Parathyroid adenoma (tissue), 2 donors: ENCODE results near the gene SLC17A9.

ENCODE experiments used
- H2AFZ ChIP-seq: fragments of 300-600 bp; sonication (generic); one replicate; pipeline ENCODE4 v1.7.0; 2017; ENCODE audit warnings: antibody characterized with exemption, mild to moderate bottlenecking
- H3K27ac ChIP-seq: fragments of 300-600 bp; sonication (generic); one replicate; pipeline ENCODE4 v1.7.0; 2017
- H3K27me3 ChIP-seq: fragments of 300-600 bp; sonication (generic); one replicate; pipeline ENCODE4 v1.7.0; 2017; ENCODE audit warnings: low read length; ENCODE audit not compliant: control insufficient read depth, insufficient read depth
- H3K36me3 ChIP-seq: fragments of 300-600 bp; sonication (generic); one replicate; pipeline ENCODE4 v1.7.0; 2017; ENCODE audit warnings: low read length; ENCODE audit not compliant: control insufficient read depth, insufficient read depth
- H3K4me1 ChIP-seq: fragments of 300-600 bp; sonication (generic); one replicate; pipeline ENCODE4 v1.7.0; 2017; ENCODE audit warnings: control low read depth
- H3K4me2 ChIP-seq: fragments of 300-600 bp; sonication (generic); one replicate; pipeline ENCODE4 v1.7.0; 2017; ENCODE audit warnings: low read length
- H3K4me3 ChIP-seq: fragments of 300-600 bp; sonication (generic); one replicate; pipeline ENCODE4 v1.7.0; 2017; ENCODE audit warnings: low read depth, low read length
- H3K79me2 ChIP-seq: fragments of 300-600 bp; sonication (generic); one replicate; pipeline ENCODE4 v1.7.0; 2017; ENCODE audit warnings: control low read depth
- H3K9ac ChIP-seq: fragments of 300-600 bp; sonication (generic); one replicate; pipeline ENCODE4 v1.7.0; 2017; ENCODE audit warnings: mild to moderate bottlenecking
- H3K9me3 ChIP-seq: fragments of 300-600 bp; sonication (generic); one replicate; pipeline ENCODE4 v1.7.0; 2017; ENCODE audit warnings: low read length; ENCODE audit not compliant: control insufficient read depth
- TF ChIP-seq, protein P1 (sequence below): fragments of 300-600 bp; sonication (generic); IDR thresholded peaks from one replicate; pipeline ENCODE4 v1.7.0; 2017; ENCODE audit warnings: antibody characterized with exemption, mild to moderate bottlenecking
- donor health status: primary hyperparathyroidism.

The SLC17A9 gene

DNA sequence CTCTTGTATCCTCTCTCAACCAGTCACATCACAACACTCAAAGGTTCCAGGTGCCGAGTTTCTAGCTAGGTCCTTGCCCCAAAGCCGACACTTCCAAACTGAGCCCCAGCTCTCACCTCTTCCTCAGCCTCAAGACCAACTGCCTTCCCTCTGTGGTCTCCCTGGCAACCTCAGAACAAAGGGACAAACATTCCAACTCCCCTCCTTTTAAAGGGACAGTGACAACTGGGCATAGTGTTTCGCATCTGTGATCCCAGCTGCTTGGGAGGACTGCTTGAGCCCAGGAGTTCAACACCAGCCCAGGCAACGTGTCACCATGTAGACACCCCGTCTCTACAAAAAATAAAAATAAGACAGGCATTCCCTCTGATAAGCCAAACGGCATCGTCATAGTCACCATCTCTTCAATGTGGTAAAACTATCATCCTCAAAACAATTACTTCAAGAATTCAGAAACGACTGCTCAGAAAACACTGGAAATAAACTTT, 37.5 kb upstream of the SLC17A9 start:
- Histone ChIP-seq H3K4me2 (no peak overlapping the region), H2AFZ (no peak overlapping the region), H3K36me3 (no peaks in the 10 kb centered on the region), H3K4me3 (no peak overlapping the region), H3K9me3 (no peaks in the 10 kb centered on the region), H3K27me3 (no peaks in the 10 kb centered on the region), H3K9ac (no peak overlapping the region), H3K27ac (no peak overlapping the region), H3K4me1 (peaks cover 16% of the 10 kb centered on the region), H3K79me2 (peaks cover 84% of the 10 kb centered on the region)
- TF ChIP-seq, protein P1, sequence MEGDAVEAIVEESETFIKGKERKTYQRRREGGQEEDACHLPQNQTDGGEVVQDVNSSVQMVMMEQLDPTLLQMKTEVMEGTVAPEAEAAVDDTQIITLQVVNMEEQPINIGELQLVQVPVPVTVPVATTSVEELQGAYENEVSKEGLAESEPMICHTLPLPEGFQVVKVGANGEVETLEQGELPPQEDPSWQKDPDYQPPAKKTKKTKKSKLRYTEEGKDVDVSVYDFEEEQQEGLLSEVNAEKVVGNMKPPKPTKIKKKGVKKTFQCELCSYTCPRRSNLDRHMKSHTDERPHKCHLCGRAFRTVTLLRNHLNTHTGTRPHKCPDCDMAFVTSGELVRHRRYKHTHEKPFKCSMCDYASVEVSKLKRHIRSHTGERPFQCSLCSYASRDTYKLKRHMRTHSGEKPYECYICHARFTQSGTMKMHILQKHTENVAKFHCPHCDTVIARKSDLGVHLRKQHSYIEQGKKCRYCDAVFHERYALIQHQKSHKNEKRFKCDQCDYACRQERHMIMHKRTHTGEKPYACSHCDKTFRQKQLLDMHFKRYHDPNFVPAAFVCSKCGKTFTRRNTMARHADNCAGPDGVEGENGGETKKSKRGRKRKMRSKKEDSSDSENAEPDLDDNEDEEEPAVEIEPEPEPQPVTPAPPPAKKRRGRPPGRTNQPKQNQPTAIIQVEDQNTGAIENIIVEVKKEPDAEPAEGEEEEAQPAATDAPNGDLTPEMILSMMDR = no peak

DNA sequence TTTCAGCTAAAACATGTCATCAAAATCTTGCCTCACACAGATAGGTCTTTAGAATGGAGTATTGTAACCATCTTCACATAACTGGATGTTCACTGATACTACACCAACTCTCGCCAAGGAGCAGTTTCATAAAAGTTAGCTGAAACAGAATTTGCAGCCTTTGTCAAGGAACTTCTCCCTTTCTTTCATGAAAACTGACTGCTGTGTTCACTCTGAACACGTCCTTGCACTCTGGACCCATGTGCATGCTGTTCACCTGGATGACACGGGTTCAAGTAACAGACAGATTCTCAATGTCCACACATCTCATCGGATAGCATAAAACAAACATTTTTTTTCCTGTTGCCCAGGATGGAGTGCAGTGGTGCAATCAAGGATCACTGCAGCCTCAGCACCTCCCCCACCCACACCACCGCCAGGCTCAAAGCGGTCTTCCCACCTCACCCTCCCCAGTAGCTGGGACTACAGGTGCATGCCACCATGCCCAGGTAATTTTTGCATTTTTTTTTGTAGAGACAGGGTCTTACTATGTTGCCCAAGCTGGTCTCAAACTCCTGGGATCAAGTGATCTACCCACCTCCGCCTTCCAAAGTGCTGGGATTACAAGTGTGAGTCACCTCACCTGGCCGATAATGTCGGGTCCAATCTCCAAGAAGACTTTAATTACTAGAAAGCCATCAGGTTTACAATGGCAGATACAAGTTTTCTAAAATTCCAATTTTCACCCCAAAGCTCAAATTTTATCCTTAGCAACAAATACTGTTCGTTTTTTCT, 35.6 kb upstream of the SLC17A9 start:
- no peak overlapping the region for H3K4me3 ChIP-seq
- H3K4me2 ChIP-seq = no peak overlapping the region
- H3K9ac ChIP-seq = no peak overlapping the region
- TF ChIP-seq, protein P1 = no peak
- no peaks in the 10 kb centered on the region for H3K27me3 ChIP-seq
- peaks cover 20% of the 10 kb centered on the region for H3K4me1 ChIP-seq
- no peak overlapping the region for H2AFZ ChIP-seq
- peaks cover 82% of the 10 kb centered on the region for H3K79me2 ChIP-seq
- no peak overlapping the region for H3K27ac ChIP-seq
- no peaks in the 10 kb centered on the region for H3K9me3 ChIP-seq
- H3K36me3 ChIP-seq = no peaks in the 10 kb centered on the region

DNA sequence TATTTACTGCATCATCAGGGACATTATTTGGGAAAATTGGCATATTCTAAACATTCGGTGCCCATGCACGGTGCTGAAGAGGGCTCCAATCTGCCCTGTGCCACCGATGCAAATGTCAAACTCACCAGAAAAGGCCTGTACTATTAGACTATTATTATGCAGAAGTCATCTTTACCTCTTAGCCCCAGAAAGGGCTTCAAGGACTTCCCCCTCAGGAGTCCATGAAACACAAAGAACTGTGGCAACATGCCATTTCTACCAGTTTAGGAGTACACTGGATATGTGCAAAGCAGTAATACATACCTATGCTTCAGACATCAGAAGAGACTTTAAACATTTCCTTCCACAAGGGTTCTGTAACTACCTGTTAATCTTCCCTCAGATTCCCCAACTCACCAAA, 34.8 kb upstream of the SLC17A9 start:
- Histone ChIP-seq H3K9me3 (no peaks in the 10 kb centered on the region), H3K79me2 (peaks cover 84% of the 10 kb centered on the region), H3K9ac (no peak overlapping the region), H3K36me3 (no peaks in the 10 kb centered on the region), H3K27ac (no peak overlapping the region), H2AFZ (no peak overlapping the region), H3K4me3 (no peak overlapping the region), H3K4me1 (peaks cover 20% of the 10 kb centered on the region), H3K27me3 (no peaks in the 10 kb centered on the region), H3K4me2 (no peak overlapping the region)
- TF ChIP-seq, protein P1 = no peak

DNA sequence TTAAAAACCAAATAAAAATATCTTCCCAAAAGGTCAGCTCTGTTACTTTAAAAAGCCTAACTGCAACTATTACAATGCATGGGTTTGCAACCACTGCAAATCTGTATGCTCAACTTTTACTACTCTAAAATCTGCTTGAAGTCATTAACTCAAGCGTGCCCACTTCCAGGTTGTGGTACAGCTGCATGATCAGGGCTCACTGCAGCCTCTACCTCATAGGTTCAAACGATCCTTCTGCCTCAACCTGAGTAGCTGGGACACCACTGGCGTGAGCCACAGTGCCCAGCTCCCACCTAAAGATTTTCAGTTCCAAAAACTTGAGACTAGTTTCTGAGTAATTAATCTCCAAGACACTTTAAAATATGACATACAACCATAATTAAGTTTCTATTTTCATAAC, 34.4 kb upstream of the SLC17A9 start:
- Histone ChIP-seq H3K9ac (no peak overlapping the region), H3K27ac (no peak overlapping the region), H3K4me3 (no peak overlapping the region), H2AFZ (no peak overlapping the region), H3K4me2 (no peak overlapping the region), H3K27me3 (no peaks in the 10 kb centered on the region), H3K4me1 (peaks cover 20% of the 10 kb centered on the region), H3K79me2 (peaks cover 86% of the 10 kb centered on the region), H3K36me3 (no peaks in the 10 kb centered on the region), H3K9me3 (no peaks in the 10 kb centered on the region)
- TF ChIP-seq, protein P1 = no peak

DNA sequence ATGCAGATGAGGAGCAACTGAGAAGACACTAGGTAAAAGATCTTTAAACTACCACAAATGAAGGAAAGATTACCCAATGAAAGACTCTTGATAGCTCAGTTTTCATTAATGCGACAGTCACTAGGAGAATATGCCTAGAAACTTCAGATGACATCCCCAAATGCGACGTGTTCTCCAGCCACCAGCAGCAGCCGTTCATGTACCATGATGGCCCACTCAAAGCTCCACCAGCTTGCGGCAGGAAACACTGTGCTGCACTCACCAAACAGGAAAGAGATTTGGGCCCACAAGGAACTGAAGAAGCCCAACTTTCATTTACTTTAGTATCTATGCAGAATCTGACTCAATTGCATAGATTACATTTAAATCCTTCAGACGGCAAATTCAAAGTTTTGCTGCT, 33.7 kb upstream of the SLC17A9 start:
- no peaks in the 10 kb centered on the region for H3K9me3 ChIP-seq
- no peak overlapping the region for H3K4me2 ChIP-seq
- H3K4me3 ChIP-seq = no peak overlapping the region
- H3K9ac ChIP-seq = no peak overlapping the region
- H2AFZ ChIP-seq = no peak overlapping the region
- H3K79me2 ChIP-seq = peaks cover 86% of the 10 kb centered on the region
- peaks cover 18% of the 10 kb centered on the region for H3K4me1 ChIP-seq
- H3K27me3 ChIP-seq = no peaks in the 10 kb centered on the region
- no peaks in the 10 kb centered on the region for H3K36me3 ChIP-seq
- TF ChIP-seq, protein P1 = no peak
- H3K27ac ChIP-seq = no peak overlapping the region
